ENCODE data around the gene DMKN. TPM values are rescaled to one million over a fixed set of nuclear protein-coding genes. Genes with fewer than 3 reads are reported as not detected.

DMKN gene
- polyA plus RNA-seq, 2 of the 4 experiments (the other 2 are of a cell fraction), result 21.5 to 40.6 TPM

DNA sequence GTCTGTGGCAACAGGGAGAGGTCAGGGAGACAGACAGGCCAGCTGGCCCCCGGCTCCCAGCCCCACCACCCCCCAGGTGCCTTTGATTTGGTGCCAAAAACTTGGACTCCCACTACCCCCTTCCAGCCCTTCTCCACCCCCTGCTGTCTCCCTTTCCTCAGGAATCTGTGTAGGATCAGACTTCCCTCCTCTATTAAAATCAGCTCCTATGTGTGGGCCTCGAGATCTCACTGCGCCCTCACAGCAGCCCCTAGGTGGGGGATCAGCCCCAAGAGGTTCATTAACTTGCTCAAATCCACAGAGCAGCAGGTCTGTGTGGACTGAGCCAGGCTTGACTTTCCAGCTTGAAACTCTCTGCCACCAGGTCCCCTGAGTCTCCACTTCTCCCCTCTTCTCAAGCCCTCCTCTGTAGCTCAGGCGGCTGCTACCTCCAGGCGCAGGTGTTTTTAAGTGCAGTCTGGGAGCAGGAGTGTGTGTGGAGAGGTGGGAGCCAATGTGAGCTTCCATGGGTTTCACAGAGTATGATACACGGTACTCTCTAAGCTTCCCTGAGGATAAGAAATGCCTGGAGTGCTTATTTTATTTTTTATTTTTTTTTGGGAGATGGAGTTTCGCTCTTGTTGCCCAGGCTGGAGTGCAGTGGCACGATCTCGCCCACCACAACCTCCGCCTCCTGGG lies 21.5 kb upstream of the DMKN start:
- DNase-seq (ENCODE audit: low read depth in 1 of 2, low spot score in 1 of 2) (no peak), FAIRE-seq (no peak), ATAC-seq (peak; percentile 10 to 20; a peak in 4 of 6 replicates)
- peaks cover 11% of the 10 kb centered on the region for H3K4me1 ChIP-seq
- no peak overlapping the region for H3K27ac ChIP-seq
- no peak for TF ChIP-seq EHF (CRISPR knock-in tag; IDR thresholded peaks at IDR 0.05)
- no peak for TF ChIP-seq ZFP36 (IDR thresholded peaks at IDR 0.05; ENCODE audit: borderline replicate concordance, partially characterized antibody)
- no peak for TF ChIP-seq HOXA7 (CRISPR knock-in tag; IDR thresholded peaks at IDR 0.05)
- TF ChIP-seq ZNF302 (CRISPR knock-in tag; IDR thresholded peaks at IDR 0.05), result no peak
- TF ChIP-seq TFCP2L1 (CRISPR knock-in tag; IDR thresholded peaks at IDR 0.05), result no peak
- no peak for TF ChIP-seq RNF2 (IDR thresholded peaks at IDR 0.05; ENCODE audit: borderline replicate concordance, low read depth)
- no peak for TF ChIP-seq POLR2AphosphoS2 (conservative IDR thresholded peaks at IDR 0.05; ENCODE audit: low read length)
- TF ChIP-seq CBX8 (IDR thresholded peaks at IDR 0.05), result no peak
- TF ChIP-seq CBX2 (IDR thresholded peaks at IDR 0.05; ENCODE audit: borderline replicate concordance, low read depth), result no peak
- ChIA-PET POLR2A (interaction anchor here (1.2 to 1.7 kb wide), 2 partner anchors 23 to 24 kb away, joined by 3 to 9 read pairs; no protein-coding TSS in a partner anchor), CTCF (interaction anchor here (0.6 to 4.6 kb wide), 10 partner anchors 9 to 562 kb away, joined by 3 to 27 read pairs (median 6); no protein-coding TSS in a partner anchor)
- H3K9me3 ChIP-seq, result no peaks in the 10 kb centered on the region
- H3K4me2 ChIP-seq, result no peak overlapping the region
- 87% methylated on average over 9 of the region's 10 CpGs for WGBS (ENCODE audit: missing lambda C conversion rate)
- no peak overlapping the region for H3K4me3 ChIP-seq

DNA sequence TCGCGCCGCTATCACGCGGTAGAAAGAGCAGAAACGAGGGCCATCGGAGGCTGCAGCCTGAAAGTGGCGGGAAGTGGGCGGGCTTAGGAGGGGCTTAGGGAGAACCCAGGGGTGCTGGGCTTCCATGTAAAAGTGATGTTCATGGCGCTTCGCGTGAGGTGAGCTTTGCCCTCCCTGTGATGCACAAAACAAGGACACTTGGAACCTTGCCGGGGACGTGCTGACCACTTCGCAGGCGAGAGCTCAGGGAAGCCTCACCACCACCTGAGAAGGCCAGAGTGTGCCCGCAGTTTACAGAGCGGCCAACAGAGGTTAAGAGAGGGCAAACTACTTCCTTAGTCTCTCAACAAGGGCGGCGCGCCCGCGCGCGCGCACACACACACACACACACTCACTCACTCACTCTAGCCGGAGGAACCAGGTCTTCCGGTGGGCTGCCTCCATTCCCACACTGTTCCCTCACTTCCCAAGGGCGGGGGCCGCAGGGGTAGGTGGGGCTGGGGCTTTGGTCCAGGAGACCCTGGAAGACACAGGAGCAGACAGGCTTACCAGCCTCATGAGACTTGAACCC lies 20.5 kb upstream of the DMKN start:
- Histone ChIP-seq H3K4me1 (peaks cover 11% of the 10 kb centered on the region), H3K4me3 (no peak overlapping the region), H3K9me3 (no peaks in the 10 kb centered on the region), H3K4me2 (peak overlapping the region; percentile 55), H3K27ac (0 out of 6 replicates have a peak overlapping the region, but pooled peaks of 1 of the 2 experiments have one; percentile 4)
- DNase-seq (ENCODE audit: low read depth in 1 of 2, low spot score in 1 of 2) (peak in 1 of 2 experiments; percentile 73), ATAC-seq (peak; percentile 66 to 76), FAIRE-seq (no peak)
- WGBS (ENCODE audit: missing lambda C conversion rate), result 37% methylated on average over 30 of the region's 30 CpGs
- TF ChIP-seq BHLHE40 (IDR thresholded peaks at IDR 0.05; ENCODE audit: low read depth, low read length) (no peak), RFX5 (IDR thresholded peaks at IDR 0.05) (no peak), POLR2A (IDR thresholded peaks at IDR 0.05; ENCODE audit: low read length) (no peak), NR3C1 (IDR thresholded peaks at IDR 0.05) (no peak), EHMT2 (IDR thresholded peaks at IDR 0.05; ENCODE audit: low read depth) (no peak), MYC (IDR thresholded peaks at IDR 0.05; ENCODE audit: borderline replicate concordance, low read length) (peak; percentile 47; the same call in 1 of the 2 replicates), ZNF302 (CRISPR knock-in tag; IDR thresholded peaks at IDR 0.05) (no peak), EHF (CRISPR knock-in tag; IDR thresholded peaks at IDR 0.05) (no peak)
- TF ChIP-seq, protein P1, sequence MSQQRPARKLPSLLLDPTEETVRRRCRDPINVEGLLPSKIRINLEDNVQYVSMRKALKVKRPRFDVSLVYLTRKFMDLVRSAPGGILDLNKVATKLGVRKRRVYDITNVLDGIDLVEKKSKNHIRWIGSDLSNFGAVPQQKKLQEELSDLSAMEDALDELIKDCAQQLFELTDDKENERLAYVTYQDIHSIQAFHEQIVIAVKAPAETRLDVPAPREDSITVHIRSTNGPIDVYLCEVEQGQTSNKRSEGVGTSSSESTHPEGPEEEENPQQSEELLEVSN (IDR thresholded peaks at IDR 0.05; ENCODE audit: borderline replicate concordance, low read depth), result no peak
- ChIA-PET CTCF (interaction anchor here (1.1 to 4.6 kb wide), 7 partner anchors 10 to 39 kb away, joined by 3 to 27 read pairs (median 6); no protein-coding TSS in a partner anchor), POLR2A (interaction anchor here (0.6 to 1.7 kb wide), 3 partner anchors 23 to 24 kb away, joined by 3 to 9 read pairs (median 3); no protein-coding TSS in a partner anchor)

DNA sequence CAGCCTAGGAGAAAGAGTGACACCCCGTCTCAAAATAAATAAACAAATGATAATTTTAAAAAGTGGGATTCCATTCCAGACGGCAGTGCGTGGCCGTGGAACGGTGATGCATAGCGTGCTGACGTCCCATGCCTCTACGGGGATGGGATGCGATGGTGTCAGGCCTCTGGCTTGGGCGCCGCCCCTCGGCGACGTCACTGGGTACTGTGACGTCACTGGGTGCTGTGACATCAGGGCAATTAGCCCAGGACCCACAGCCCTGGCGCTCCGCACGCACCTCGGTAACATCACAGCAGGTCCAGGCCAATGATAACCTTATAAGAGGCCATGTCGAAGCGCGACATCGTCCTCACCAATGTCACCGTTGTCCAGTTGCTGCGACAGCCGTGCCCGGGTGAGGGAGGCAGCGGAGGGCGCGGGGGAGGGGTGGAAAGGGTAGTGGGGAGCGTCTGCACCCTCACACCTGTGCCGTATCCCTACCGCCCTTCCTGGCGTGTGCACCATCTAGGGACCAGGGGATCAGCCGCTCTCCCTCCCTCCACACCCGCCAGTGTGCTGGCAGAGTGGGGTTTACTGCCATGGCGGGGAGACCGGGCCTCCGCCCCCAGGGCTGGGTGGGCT lies 19.9 kb upstream of the DMKN start, which contains the start of gene GAPDHS:
TSS of gene GAPDHS (plus strand) at position 256 of the 621 bp plus-strand sequence. CDS start at position 328, 72 bp downstream.
- ChIA-PET POLR2A (interaction anchor here (0.6 kb wide), 1 partner anchor 24 kb away, joined by 3 read pairs; no protein-coding TSS in a partner anchor), CTCF (interaction anchor here (1.1 to 2.8 kb wide), 3 partner anchors 9 to 23 kb away, joined by 3 to 24 read pairs (median 4); no protein-coding TSS in a partner anchor)
- ATAC-seq (peak; percentile 9 to 12; a peak in 5 of 6 replicates), FAIRE-seq (no peak), DNase-seq (ENCODE audit: low read depth in 1 of 2, low spot score in 1 of 2) (no peak)
- H3K27ac ChIP-seq, result 0 out of 6 replicates have a peak within 1 kb of the TSS, but pooled peaks of 1 of the 2 experiments have one; percentile 4
- H3K9me3 ChIP-seq, result no peaks in the 10 kb centered on the region
- TF ChIP-seq CHD4 (IDR thresholded peaks at IDR 0.05; ENCODE audit: borderline replicate concordance) (no peak), ZFP36 (IDR thresholded peaks at IDR 0.05; ENCODE audit: borderline replicate concordance, partially characterized antibody) (no peak), RAD21 (conservative IDR thresholded peaks at IDR 0.05 in 1 of 2, IDR thresholded peaks at IDR 0.05 in 1 of 2) (no peak), SREBF2 (IDR thresholded peaks at IDR 0.05) (no peak), NFE2L2 (conservative IDR thresholded peaks at IDR 0.05; ENCODE audit: low read length) (no peak), HDAC2 (IDR thresholded peaks at IDR 0.05) (no peak), HEYL (CRISPR knock-in tag; IDR thresholded peaks at IDR 0.05) (no peak), RNF2 (IDR thresholded peaks at IDR 0.05; ENCODE audit: borderline replicate concordance, low read depth) (no peak), MAFK (IDR thresholded peaks at IDR 0.05; ENCODE audit: partially characterized antibody) (no peak), ZC3H11A (IDR thresholded peaks at IDR 0.05) (no peak), JUN (IDR thresholded peaks at IDR 0.05) (0 out of 5 replicates have a peak, but pooled peaks of 1 of the 2 experiments have one; percentile 10), FOSL2 (IDR thresholded peaks at IDR 0.05) (no peak), FOSL2 (CRISPR knock-in tag; IDR thresholded peaks at IDR 0.05) (no peak), RFX5 (IDR thresholded peaks at IDR 0.05) (0 out of 2 replicates have a peak, but pooled peaks have one; percentile 30), MYC (IDR thresholded peaks at IDR 0.05; ENCODE audit: borderline replicate concordance, low read length) (no peak), TP53 (CRISPR knock-in tag; IDR thresholded peaks at IDR 0.05) (no peak)
- TF ChIP-seq, protein P1 (IDR thresholded peaks at IDR 0.05; ENCODE audit: borderline replicate concordance, low read depth), result no peak
- TF ChIP-seq, protein P2, sequence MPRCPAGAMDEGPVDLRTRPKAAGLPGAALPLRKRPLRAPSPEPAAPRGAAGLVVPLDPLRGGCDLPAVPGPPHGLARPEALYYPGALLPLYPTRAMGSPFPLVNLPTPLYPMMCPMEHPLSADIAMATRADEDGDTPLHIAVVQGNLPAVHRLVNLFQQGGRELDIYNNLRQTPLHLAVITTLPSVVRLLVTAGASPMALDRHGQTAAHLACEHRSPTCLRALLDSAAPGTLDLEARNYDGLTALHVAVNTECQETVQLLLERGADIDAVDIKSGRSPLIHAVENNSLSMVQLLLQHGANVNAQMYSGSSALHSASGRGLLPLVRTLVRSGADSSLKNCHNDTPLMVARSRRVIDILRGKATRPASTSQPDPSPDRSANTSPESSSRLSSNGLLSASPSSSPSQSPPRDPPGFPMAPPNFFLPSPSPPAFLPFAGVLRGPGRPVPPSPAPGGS (IDR thresholded peaks at IDR 0.05), result no peak
- peaks cover 12% of the 10 kb centered on the region for H3K4me1 ChIP-seq
- 63% methylated on average over 39 of the region's 39 CpGs for WGBS (ENCODE audit: missing lambda C conversion rate)
- no peak within 1 kb of the TSS for H3K4me3 ChIP-seq
- peak within 1 kb of the TSS; percentile 55 for H3K4me2 ChIP-seq
